Coronary artery (tissue), 2 donors: Measurements from ENCODE around the gene TGM2.

Experiments
- DNase-seq: peaks from one replicate; pipeline ENCODE4 v3.0.0-alpha.2; 2017; ENCODE audit warnings: low spot score
- H3K27ac ChIP-seq, 2 donors: fragments of 200-600 bp; sonication (generic); one replicate each; pipeline ENCODE4 v1.5.1; 2016 to 2019
- H3K4me3 ChIP-seq: fragments of 200-600 bp; sonication (generic); 2 replicates; pipeline ENCODE4 v1.5.1; 2016; ENCODE audit warnings: mild to moderate bottlenecking, moderate library complexity
- TF ChIP-seq, protein P1 (sequence below): fragments of 200-600 bp; sonication (generic); IDR thresholded peaks from one replicate; pipeline ENCODE4 v1.5.1; 2019; ENCODE audit warnings: antibody characterized with exemption

Gene TGM2

GRCh38 chr20:38126146-38126921 lies 38.7 kb downstream of the TGM2 start:
- TF ChIP-seq, protein P1, sequence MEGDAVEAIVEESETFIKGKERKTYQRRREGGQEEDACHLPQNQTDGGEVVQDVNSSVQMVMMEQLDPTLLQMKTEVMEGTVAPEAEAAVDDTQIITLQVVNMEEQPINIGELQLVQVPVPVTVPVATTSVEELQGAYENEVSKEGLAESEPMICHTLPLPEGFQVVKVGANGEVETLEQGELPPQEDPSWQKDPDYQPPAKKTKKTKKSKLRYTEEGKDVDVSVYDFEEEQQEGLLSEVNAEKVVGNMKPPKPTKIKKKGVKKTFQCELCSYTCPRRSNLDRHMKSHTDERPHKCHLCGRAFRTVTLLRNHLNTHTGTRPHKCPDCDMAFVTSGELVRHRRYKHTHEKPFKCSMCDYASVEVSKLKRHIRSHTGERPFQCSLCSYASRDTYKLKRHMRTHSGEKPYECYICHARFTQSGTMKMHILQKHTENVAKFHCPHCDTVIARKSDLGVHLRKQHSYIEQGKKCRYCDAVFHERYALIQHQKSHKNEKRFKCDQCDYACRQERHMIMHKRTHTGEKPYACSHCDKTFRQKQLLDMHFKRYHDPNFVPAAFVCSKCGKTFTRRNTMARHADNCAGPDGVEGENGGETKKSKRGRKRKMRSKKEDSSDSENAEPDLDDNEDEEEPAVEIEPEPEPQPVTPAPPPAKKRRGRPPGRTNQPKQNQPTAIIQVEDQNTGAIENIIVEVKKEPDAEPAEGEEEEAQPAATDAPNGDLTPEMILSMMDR: no peak
- peak overlapping the region; percentile 19 for H3K4me3 ChIP-seq
- DNase-seq: peak; percentile 71
- H3K27ac ChIP-seq: peak overlapping the region; percentile 89 to 91

- peak; percentile 94 for DNase-seq
- H3K4me3 ChIP-seq: no peak overlapping the region
- TF ChIP-seq, protein P1: no peak
- peak overlapping the region; percentile 89 to 91 for H3K27ac ChIP-seq
Observed at GRCh38 chr20:38125157-38126056, 39.7 kb downstream of the TGM2 start.

DNA sequence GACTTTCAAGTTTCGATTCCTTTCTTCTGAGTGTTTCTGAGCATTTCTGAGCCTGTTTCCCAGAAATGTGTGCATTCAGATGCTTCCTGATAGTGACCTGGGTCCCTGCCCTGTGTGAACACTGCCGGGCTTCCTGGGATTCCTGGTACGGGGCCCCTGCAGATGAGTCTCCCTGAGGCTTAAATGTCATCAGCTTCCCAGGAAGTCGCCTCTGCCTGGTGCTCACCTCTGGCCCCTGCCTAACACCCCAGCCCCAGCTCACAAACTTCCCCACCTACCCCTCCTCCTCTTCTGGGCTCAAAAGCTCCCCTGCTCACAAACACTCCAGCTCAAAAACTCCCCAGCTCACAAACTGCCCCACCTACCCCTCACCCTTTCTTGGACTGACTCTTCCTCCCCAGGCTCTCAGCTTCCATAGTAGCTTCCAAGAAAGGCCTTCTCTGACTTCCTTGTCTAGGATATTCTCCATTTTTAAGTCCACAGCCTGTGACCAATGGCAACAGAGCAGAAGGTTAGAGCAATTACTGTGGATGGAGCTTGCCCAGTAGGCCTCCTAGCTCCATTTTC lies 42.0 kb downstream of the TGM2 start:
- DNase-seq: peak; percentile 68
- no peak overlapping the region for H3K4me3 ChIP-seq
- peak overlapping the region; percentile 53 to 62 for H3K27ac ChIP-seq
- TF ChIP-seq, protein P1: no peak

DNA sequence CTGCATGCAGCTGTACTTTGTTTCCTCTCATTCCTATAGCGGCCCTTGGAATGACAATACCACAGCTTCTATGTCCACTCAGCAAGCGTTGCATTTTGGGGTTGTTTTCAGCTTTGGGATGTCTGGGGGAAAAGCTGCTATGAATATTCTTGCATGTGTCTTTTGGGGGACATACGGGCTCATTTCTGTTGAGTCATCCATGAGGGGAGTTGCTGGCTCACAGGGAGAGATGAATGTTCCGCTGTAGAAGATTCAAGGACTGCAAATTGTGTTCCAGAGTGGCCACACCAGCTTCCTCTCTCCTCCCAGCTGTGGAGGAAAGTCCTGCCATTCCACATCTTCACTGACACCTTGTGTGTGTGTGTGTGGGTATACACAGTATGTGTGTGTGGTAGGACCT lies 43.3 kb downstream of the TGM2 start:
- Histone ChIP-seq H3K27ac (no peak overlapping the region), H3K4me3 (no peak overlapping the region)
- DNase-seq: peak; percentile 49
- TF ChIP-seq, protein P1: no peak

DNA sequence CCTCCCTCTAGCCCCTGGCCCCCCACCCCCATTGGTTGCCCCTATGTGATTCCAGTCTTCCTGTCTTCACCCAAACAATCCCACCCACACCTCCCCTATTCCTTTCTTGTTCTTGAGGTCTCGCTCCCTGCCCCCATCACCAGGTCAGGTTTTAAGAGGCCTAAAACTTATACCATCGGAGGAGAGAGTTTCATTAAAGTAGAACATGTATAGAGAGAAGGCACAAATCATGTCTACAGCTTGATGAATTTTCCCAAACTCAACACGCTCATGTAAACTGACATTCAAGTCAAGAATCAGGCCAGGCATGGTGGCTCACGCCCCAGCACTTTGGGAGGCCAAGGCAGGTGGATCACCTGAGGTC lies 44.5 kb downstream of the TGM2 start:
- DNase-seq: no peak
- Histone ChIP-seq H3K27ac (peak overlapping the region in 1 of 2 donors; percentile 40), H3K4me3 (no peak overlapping the region)
- TF ChIP-seq, protein P1: no peak

DNA sequence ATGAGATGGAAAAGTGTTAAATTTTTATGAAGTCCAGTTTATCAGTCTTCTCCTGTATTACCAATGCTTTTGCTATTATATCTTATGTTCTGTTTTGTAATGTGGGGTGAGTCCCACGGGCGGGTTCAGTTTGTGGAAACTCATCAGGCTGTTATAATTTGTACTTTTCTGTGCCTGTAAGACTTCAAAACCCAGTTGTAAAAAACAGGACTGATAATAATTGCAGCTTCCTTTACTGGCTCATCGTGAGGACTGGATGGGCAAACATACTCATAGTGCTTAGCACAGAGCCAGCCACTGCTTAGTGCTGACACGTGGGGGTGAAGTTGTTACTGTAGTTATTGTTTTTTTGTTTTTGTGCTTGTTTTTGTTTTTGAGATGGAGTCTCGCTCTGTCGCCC lies 45.6 kb downstream of the TGM2 start:
- no peak for DNase-seq
- TF ChIP-seq, protein P1: no peak

More for the DNA sequence above, 45.6 kb downstream of the TGM2 start:
- Histone ChIP-seq H3K4me3 (no peak overlapping the region), H3K27ac (peak overlapping the region in 1 of 2 donors; percentile 0)
